Hematopoietic multipotent progenitor cell treated with erythropoietin and hydrocortisone succinate and interleukin-3 and kit ligand, for 8 days (in vitro differentiated cells): ENCODE measurements around the gene TACR2.

Source experiments
- DNase-seq: peaks from one replicate; pipeline ENCODE4 v3.0.0-alpha.2; 2015

Gene TACR2

GRCh38 chr10:69418052-69418752, 1.5 kb upstream of the TACR2 start:
- no peak for DNase-seq

- no peak for DNase-seq
These were observed 824 bp upstream of the TACR2 start for GRCh38 chr10:69417542-69417941.

- DNase-seq: no peak
These were observed 767 bp downstream of the TACR2 start for GRCh38 chr10:69415951-69416350.

DNA sequence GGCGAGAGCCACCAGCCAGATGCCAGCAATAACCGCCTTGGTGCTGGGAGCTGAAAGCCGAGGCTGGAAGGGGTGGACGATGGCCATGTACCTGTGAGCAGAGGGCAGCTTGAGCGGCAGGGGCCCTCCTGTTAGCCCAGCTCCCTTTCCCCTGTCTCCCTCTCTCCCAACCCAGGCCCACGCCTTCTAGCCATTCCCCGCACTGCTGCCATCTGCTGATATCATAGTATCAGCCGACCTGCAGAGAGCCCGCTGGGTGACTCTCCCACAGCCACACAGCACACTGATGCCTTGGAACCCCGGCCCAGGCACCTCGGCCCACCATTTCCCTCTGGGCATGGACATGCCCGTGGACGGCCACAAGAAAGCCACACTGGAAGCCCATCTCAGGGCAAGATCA, 1.7 kb downstream of the TACR2 start:
- DNase-seq: peak; percentile 33

DNA sequence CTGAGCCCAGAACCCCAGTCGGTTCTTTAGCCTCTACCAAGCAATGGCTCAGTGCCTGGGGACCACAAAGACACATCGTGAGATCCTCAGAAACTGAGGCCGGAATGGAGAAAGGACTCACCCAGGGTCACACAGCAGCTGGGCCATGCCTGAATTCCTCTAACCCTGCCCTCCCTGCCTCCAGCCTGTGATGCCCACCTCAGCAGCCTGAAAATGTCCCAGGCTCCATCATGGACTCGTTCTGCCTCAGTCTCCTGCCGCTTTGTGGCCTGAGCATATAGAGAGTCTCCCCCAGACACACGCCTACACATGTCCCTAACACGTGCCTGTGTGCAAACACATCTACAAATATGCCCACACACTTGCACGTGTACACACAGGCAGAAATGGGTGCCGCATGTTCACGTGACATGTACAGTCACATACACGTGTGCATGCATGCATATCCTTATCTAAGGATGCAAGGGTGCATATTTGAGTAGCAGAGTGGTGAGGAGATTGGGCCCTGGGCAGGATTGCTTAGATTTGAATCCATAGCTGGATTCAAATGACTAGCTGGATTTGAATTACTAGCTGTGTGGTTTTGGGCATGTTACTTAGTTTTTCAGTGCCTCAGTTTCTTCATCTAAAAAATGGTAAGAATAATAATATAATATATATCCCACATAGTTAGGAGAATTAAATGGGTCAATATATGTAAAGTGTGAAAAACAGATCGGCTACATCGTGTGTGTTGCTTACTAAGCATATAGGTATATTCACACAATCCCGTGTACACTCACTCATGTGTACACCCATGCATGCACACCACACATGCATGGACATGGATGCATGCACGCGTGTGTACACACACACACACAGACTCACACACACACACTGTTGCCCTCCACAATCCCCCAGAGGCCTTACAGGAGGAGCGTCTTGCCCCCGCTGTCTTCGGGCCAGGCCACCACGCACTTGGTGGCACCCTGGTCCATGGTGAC, 2.4 kb downstream of the TACR2 start:
- DNase-seq: no peak

DNA sequence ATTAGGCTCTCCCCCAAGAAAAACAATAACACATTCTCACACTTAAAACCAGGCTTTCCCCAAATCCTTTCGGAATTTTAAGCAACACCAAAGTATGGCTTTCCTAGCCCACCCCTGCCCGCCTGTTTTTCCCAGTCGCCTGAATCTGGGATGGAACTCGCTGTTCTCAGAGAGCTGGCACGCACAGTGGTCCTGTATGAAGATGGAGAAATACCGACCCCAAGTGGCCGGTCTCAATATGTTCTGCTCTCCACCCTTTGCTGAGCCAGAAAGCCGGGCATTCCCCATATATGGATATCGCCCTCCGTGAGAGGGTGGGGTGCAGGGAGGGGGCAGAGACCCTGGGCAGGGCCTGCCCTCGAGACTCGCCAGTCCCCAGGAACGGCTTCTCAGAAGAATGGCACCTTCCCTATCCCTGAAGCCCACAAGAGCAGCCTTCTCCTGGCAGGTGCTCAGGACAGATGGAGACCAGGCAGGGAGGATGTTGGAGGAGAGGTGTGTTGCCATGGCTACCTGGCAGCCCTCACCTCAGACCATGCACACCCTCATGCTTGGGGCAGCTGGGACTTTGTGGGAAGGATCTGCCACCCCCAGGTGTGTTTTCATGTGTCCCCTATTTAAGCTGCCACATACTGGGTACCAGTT, 3.4 kb downstream of the TACR2 start:
- peak; percentile 66 for DNase-seq

- no peak for DNase-seq
These were observed 4.4 kb downstream of the TACR2 start for GRCh38 chr10:69412232-69412790.

DNA sequence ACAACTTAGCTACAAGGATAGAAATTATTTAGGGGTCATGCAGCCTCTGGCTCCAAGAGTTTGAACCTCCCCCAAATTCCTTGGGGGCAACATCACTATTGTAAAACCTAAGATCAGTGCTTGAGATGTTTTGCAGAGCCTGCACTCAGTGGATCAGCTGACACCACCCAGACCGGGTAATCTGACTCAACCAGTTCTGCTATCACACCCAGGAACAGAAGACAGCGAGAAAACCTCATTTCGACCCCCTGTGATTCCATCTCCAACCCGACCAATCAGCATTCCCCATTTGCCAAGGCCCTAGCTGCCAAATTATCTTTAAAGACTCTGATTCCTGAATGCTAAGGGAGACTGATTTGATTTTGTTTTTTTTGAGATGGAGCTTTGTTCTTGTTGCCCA, 5.2 kb downstream of the TACR2 start:
- peak; percentile 79 for DNase-seq

- no peak for DNase-seq
These were observed 6.2 kb downstream of the TACR2 start for GRCh38 chr10:69410487-69410886.

DNA sequence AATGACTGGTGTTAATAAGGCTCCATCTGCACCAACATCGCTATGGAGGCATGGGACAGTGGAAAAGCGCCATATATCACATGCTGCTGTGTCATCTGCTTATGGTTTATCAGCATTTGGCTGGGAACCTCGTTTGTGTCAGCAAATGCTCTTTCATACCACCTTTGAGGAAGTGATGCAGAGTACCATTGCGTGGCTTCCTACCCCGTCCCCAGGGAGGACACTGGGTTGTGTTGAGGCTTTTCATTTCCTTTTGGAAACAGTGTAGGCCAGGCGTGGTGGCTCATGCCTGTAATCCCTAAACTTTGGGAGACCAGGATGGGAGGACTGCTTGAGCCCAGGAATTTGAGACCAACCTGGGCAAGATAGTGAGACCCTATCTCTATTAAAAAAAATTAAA, 6.8 kb downstream of the TACR2 start:
- peak; percentile 22 for DNase-seq

DNA sequence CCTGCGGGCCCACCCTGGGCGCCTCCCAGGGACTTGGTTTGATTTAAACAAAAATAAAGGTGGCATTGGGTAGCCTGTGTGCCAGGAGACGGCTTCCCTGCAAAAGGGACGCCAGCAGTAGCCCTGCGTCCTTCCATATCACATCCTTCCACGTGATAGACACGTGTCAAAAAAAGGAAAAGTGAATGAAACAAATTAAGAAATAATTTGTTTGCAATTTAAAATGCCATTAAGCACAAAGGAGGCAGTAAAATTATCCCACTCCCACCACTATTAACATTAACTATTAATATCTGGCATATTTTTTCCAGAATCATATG, 7.6 kb downstream of the TACR2 start:
- DNase-seq: no peak

DNA sequence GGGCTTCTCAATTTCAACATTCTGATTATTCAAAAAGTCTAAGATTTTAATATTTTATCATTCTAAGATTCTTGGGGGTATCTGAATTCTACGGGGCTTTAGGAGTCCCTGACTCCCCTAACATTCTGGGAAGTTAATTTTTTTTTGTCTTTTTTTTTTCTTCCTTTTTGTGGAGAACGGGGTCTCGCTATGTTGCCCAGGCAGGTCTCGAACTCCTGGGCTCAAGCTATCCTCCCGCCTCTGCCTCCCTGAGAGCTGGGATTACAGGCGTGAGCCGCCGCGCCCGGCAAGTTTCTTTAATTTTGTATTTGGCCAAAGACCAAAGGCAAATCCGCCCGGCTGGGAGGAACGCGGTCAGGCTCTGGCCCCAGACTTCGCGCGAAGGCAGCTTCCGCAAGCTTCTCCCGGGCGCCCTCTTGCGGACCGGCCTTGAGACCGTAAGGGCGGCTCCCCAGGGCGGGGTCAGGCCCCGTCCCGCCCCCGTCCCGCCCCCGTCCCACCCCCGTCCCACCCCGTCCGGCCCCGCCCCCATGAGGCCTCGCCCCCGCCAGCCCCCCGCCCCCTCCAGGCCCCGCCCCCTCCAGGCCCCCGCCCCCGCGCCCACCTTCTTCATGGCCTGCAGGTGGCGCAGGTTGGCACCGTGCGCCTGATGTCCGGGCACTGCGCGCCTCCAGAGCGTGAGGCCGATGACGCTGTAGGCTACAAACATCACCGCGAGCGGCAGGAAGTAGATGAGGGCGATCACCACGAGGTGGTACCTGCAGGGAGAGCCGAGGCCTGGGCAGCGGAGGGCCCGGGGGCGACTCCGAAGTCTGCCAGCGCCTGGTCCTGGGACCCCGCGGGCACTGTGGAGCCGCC, 8.2 kb downstream of the TACR2 start:
- peak; percentile 92 for DNase-seq

GRCh38 chr10:69407621-69408301, 9.0 kb downstream of the TACR2 start:
- peak; percentile 62 for DNase-seq

GRCh38 chr10:69406816-69407580, 9.7 kb downstream of the TACR2 start:
- peak; percentile 11 for DNase-seq

DNA sequence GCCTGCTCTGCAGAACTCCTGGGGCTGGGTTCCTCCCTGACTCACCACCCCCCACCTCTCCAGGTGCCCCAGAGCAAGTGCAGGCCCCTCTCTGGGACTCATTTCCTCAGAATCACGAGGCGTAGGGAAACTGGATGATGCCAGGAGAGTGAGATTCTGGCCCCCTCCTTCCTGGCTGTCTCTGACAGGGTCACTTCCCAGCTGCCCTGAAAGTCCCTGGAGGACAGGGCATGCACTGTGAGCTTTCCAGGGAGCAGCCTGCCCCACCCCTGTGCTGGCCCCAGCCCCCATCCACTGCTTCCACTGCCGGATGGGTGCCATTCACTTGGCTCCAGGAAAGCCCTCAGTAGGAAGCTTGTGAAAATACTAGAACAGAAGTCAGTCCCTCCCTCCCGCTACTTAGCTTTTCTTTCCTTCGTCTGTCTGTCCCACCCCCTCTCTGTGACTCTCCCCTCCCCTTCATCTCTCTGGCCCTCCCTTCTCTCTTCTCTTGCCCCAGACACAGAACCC, 10.4 kb downstream of the TACR2 start:
- no peak for DNase-seq

DNA sequence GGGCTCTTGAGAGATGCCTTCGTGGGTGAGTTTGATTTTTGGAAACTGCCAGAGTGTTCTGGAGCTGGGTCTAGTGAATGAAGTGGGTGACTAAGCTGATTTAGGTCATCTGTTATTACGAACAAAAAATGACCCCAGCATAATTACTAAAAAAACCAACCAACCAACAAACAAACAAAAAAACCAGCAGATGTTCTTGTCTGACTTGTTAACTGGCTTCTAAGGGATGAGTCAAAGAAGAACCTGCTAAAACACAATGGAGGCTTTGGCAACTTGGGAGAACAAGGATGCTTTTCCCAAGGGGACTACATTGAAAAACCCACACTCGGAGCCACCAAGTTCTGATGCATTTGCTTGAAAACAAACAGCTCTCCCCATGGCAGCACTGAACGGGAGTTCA, 11.5 kb downstream of the TACR2 start:
- no peak for DNase-seq

DNA sequence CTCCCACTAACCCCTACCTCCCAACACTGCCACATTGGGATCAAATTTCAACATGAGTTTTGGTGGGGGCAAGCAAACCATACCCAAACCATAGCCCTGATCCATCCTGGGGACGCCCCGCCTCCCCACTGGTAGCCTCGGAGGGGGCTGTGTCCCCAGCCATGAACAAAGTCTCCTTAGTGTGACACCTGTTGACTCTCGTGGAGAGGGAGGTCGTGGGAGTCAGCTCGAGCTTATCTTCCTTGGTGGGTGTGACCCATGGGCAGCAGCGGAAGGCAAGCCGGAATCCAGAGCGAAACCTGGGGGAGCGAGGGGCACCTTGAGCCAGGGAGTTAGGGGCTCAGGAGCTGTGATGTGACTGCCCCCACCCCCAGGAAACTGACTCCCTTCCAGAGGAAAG, 11.9 kb downstream of the TACR2 start:
- DNase-seq: no peak

DNA sequence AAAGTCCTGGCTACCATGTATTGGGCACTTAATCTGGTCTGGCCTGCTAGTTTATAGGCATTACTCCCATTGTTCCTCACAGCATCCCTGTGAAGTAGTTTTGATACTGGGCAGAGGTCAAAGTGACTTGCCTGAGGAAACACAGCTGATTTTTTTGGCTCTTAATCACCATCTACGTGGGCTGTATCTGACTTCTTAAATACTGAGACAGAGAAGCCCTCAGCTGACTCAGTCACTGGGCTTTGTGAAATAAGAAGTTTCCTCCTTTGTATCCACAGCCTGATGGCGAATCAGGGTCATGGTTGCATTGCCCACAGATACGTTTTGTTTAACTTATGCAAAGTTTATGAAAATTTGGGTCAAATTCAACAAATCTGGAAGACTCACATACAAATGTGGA, 13.2 kb downstream of the TACR2 start:
- no peak for DNase-seq

DNA sequence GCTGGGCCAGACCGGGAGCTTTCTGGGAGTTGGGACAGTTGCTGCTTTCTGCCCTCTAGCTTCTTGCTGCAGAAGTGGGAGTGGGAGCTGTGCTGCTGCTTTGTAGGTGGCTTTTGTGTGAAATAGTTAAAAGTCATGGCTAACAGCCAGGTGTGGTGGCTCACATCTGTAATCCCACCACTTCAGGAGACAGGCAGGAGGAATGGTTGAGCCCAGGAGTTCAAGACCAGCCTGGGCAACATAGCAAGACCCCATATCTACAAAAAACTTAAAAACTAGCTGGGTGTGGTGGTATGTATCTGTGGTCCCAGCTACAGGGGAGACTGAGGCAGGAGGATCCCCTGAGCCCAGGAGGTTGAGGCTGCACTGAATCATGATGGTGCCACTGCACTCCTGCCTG, 13.7 kb downstream of the TACR2 start:
- no peak for DNase-seq

- DNase-seq: no peak
These were observed 14.3 kb downstream of the TACR2 start for GRCh38 chr10:69402386-69402785.

GRCh38 chr10:69401416-69401815, 15.3 kb downstream of the TACR2 start:
- DNase-seq: no peak
